IMR-90 (cell line): ENCODE results near the gene IDH3G. TPM values are rescaled to one million over a fixed set of nuclear protein-coding genes. Genes with fewer than 3 reads are reported as not detected.

Source experiments
- ATAC-seq: fragments of 200-7000 bp; cut with Tn5 transposase; 2 replicates; pipeline ENCODE4 v1.9.1; 2020; ENCODE audit warnings: low read depth, mild to moderate bottlenecking, moderate library complexity
- BruUV-seq: library from RNA; stranded (reverse); fragments of 400-500 nt; replicated peaks from 2 replicates; lab custom pipeline; 2021; lab: Mats Ljungman, UMichigan
- CTCF ChIA-PET: fragments of 300-600 bp; formaldehyde crosslinking; extraction: SDS; loops from one replicate; lab custom pipeline; 2021; ENCODE audit warnings: antibody characterized with exemption; lab: Yijun Ruan, JAX
- POLR2A ChIA-PET: fragments of 300-600 bp; sonication (Branson Sonifier 250); formaldehyde crosslinking; loops from one replicate; lab custom pipeline; 2022; ENCODE audit warnings: antibody characterized with exemption; ENCODE audit not compliant: unreplicated experiment; lab: Charles Lee
- DNase-seq: peaks from one replicate; pipeline ENCODE4 v3.0.0; 2013
- H2AFZ ChIP-seq: replicated peaks from 2 replicates; pipeline ENCODE3; 2013; ENCODE audit warnings: low read length, mild to moderate bottlenecking; ENCODE audit not compliant: poor library complexity
- H2AK5ac ChIP-seq: 2 replicates; pipeline ENCODE4 v1.6.1; 2013; ENCODE audit warnings: low read depth, low read length, inconsistent platforms
- H2AK9ac ChIP-seq: replicated peaks from 2 replicates; pipeline ENCODE3; 2013; ENCODE audit warnings: mild to moderate bottlenecking, low read depth, low read length, moderate library complexity; ENCODE audit not compliant: poor library complexity
- H2BK120ac ChIP-seq: 2 replicates; pipeline ENCODE4 v1.6.1; 2013; ENCODE audit warnings: low read depth, low read length, inconsistent platforms
- H2BK15ac ChIP-seq: 3 replicates; pipeline ENCODE4 v1.6.1; 2013; ENCODE audit warnings: low read depth, low read length, inconsistent platforms
- H2BK20ac ChIP-seq: 2 replicates; pipeline ENCODE4 v1.6.1; 2013; ENCODE audit warnings: low read depth, mild to moderate bottlenecking, inconsistent platforms, low read length, moderate library complexity
- H2BK5ac ChIP-seq: 2 replicates; pipeline ENCODE4 v1.6.1; 2013; ENCODE audit warnings: mild to moderate bottlenecking, low read depth, low read length, inconsistent platforms; ENCODE audit not compliant: poor library complexity, severe bottlenecking
- H3K14ac ChIP-seq: replicated peaks from 2 replicates; pipeline ENCODE4 v1.6.1; 2013; ENCODE audit warnings: low read depth, low read length, inconsistent platforms
- H3K18ac ChIP-seq: 2 replicates; pipeline ENCODE4 v1.6.1; 2013; ENCODE audit warnings: low read depth, low read length, control low read depth
- H3K23ac ChIP-seq: 2 replicates; pipeline ENCODE4 v1.6.1; 2013; ENCODE audit warnings: low read depth, low read length, inconsistent platforms
- H3K27ac ChIP-seq: 2 replicates; pipeline ENCODE4 v1.5.1; 2013; ENCODE audit warnings: mild to moderate bottlenecking, control low read depth, low read length; ENCODE audit not compliant: insufficient read depth
- H3K27me3 ChIP-seq: 2 replicates; pipeline ENCODE4 v1.6.1; 2013; ENCODE audit warnings: low read length; ENCODE audit not compliant: control insufficient read depth, insufficient read depth
- H3K36me3 ChIP-seq: 2 replicates; pipeline ENCODE4 v1.6.1; 2013; ENCODE audit warnings: low read length, mixed read lengths; ENCODE audit not compliant: control insufficient read depth, insufficient read depth
- H3K4ac ChIP-seq: 2 replicates; pipeline ENCODE4 v1.6.1; 2013; ENCODE audit warnings: low read depth, low read length, inconsistent platforms
- H3K4me1 ChIP-seq: 2 replicates; pipeline ENCODE4 v1.6.1; 2013; ENCODE audit warnings: low read length, mixed read lengths; ENCODE audit not compliant: control insufficient read depth, insufficient read depth
- H3K4me2 ChIP-seq: 2 replicates; pipeline ENCODE4 v1.6.1; 2013; ENCODE audit warnings: low read depth, mild to moderate bottlenecking, control low read depth, low read length, moderate library complexity
- H3K4me3 ChIP-seq: 2 replicates; pipeline ENCODE4 v1.5.1; 2013; ENCODE audit warnings: low read depth, mild to moderate bottlenecking, control low read depth, low read length, moderate library complexity; ENCODE audit not compliant: insufficient read depth
- H3K56ac ChIP-seq: 2 replicates; pipeline ENCODE4 v1.6.1; 2013; ENCODE audit warnings: low read length, inconsistent platforms; ENCODE audit not compliant: insufficient read depth; ENCODE audit errors: extremely low read depth
- H3K79me1 ChIP-seq, 2 experiments: 2 replicates each; pipeline ENCODE4 v1.6.1; 2013; ENCODE audit warnings: low read length in 2 of 2, inconsistent platforms in 1 of 2, low read depth in 1 of 2
- H3K9ac ChIP-seq: 2 replicates; pipeline ENCODE4 v1.6.1; 2013; ENCODE audit warnings: low read depth, low read length, control low read depth
- H3K9me1 ChIP-seq: 2 replicates; pipeline ENCODE4 v1.6.1; 2013; ENCODE audit warnings: low read length, inconsistent platforms; ENCODE audit not compliant: insufficient read depth
- H3K9me3 ChIP-seq: 2 replicates; pipeline ENCODE4 v1.6.1; 2013; ENCODE audit warnings: low read length; ENCODE audit not compliant: control insufficient read depth, insufficient read depth
- H4K20me1 ChIP-seq: 2 replicates; pipeline ENCODE4 v1.6.1; 2013; ENCODE audit warnings: low read length, inconsistent platforms; ENCODE audit not compliant: insufficient read depth
- H4K5ac ChIP-seq: 2 replicates; pipeline ENCODE4 v1.6.1; 2013; ENCODE audit warnings: mild to moderate bottlenecking, low read depth, low read length, control low read depth
- H4K8ac ChIP-seq, 2 experiments: 2 replicates each; pipeline ENCODE4 v1.6.1; 2013; ENCODE audit warnings: low read depth in 2 of 2, low read length in 2 of 2, control low read depth in 1 of 2, inconsistent platforms in 1 of 2
- H4K91ac ChIP-seq: 2 replicates; pipeline ENCODE4 v1.6.1; 2013; ENCODE audit warnings: low read depth, low read length, inconsistent platforms; ENCODE audit not compliant: insufficient read depth
- BHLHE40 ChIP-seq: fragments of 150-350 bp; IDR thresholded peaks from 2 replicates; pipeline ENCODE4 v1.6.1; 2016; ENCODE audit warnings: mild to moderate bottlenecking, low read depth, low read length
- CEBPB ChIP-seq: IDR thresholded peaks from 2 replicates; pipeline ENCODE4 v1.6.1; 2012; ENCODE audit warnings: low read depth, low read length, improper control_type of control experiment
- CHD1 ChIP-seq: IDR thresholded peaks from 2 replicates; pipeline ENCODE4 v1.6.1; 2012; ENCODE audit warnings: low read depth, low read length, improper control_type of control experiment
- FOS ChIP-seq: fragments of 150-350 bp; IDR thresholded peaks from 2 replicates; pipeline ENCODE4 v1.6.1; 2016; ENCODE audit warnings: low read depth, low read length
- MAFK ChIP-seq: IDR thresholded peaks from 2 replicates; pipeline ENCODE4 v1.6.1; 2012; ENCODE audit warnings: low read depth, low read length, improper control_type of control experiment
- MAZ ChIP-seq: IDR thresholded peaks from 2 replicates; pipeline ENCODE4 v1.6.1; 2012; ENCODE audit warnings: low read depth, mild to moderate bottlenecking, low read length, improper control_type of control experiment, moderate library complexity, borderline replicate concordance
- MXI1 ChIP-seq: IDR thresholded peaks from 2 replicates; pipeline ENCODE4 v1.6.1; 2012; ENCODE audit warnings: low read depth, mild to moderate bottlenecking, low read length, moderate library complexity, borderline replicate concordance
- NFE2L2 ChIP-seq: fragments of 150-350 bp; IDR thresholded peaks from 2 replicates; pipeline ENCODE4 v1.6.1; 2016; ENCODE audit warnings: low read depth, mild to moderate bottlenecking, low read length
- POLR2A ChIP-seq: IDR thresholded peaks from 2 replicates; pipeline ENCODE4 v1.6.1; 2012; ENCODE audit warnings: mild to moderate bottlenecking, low read depth, low read length
- RAD21 ChIP-seq: IDR thresholded peaks from 2 replicates; pipeline ENCODE4 v1.6.1; 2012; ENCODE audit warnings: low read length, improper control_type of control experiment
- RCOR1 ChIP-seq: IDR thresholded peaks from 2 replicates; pipeline ENCODE4 v1.6.1; 2012; ENCODE audit warnings: mild to moderate bottlenecking, low read length, improper control_type of control experiment; ENCODE audit not compliant: insufficient replicate concordance
- RFX5 ChIP-seq: IDR thresholded peaks from 2 replicates; pipeline ENCODE4 v1.8.0; 2012; ENCODE audit warnings: low read depth, mild to moderate bottlenecking, low read length, moderate library complexity
- SMC3 ChIP-seq: fragments of 150-350 bp; IDR thresholded peaks from 2 replicates; pipeline ENCODE4 v1.6.1; 2016; ENCODE audit warnings: low read depth, mild to moderate bottlenecking, antibody characterized with exemption, low read length, moderate library complexity
- WGBS, 2 experiments: methylation state at CpG; one replicate each; pipeline versions ENCODE4 v1.1.5 to v1.1.7; 2013; ENCODE audit warnings: missing lambda C conversion rate in 2 of 2; ENCODE audit not compliant: insufficient read length in 1 of 2; ENCODE audit errors: extremely low coverage in 2 of 2; 5-methylcytosine and 5-hydroxymethylcytosine counted together
- dilution Hi-C: fragments of 300-500 bp; cut with HindIII; formaldehyde crosslinking; loops from one replicate; pipeline ENCODE4 v1.14.3; 2018; ENCODE audit warnings: low sequenced_read_pairs; ENCODE audit not compliant: unreplicated experiment
- in situ Hi-C: fragments of 300-500 bp; cut with MboI; formaldehyde crosslinking; loops from 3 replicates; pipeline ENCODE4 v1.14.3; 2019; ENCODE audit warnings: low sequenced_read_pairs, inconsistent platforms, mixed read lengths
- intact Hi-C: fragments of 100-400 bp; cut with micrococcal nuclease; formaldehyde crosslinking; loops from 2 replicates; pipeline ENCODE4 v1.10.0; 2022
- polyA plus RNA-seq, 3 experiments: library from polyadenylated mRNA; depleted of rRNA; stranded (reverse); fragments of >200 nt; gene quantifications; 2 replicates each; pipeline ENCODE4 v1.2.3, GENCODE V29; 2012; ENCODE audit warnings: low replicate concordance in 1 of 3
- total RNA-seq: library from RNA; depleted of rRNA; stranded (reverse); fragments of >200 nt; gene quantifications from 2 replicates; pipeline ENCODE4 v1.2.3, GENCODE V29; 2012
- TF ChIP-seq, protein P1 (sequence below): fragments of 150-350 bp; IDR thresholded peaks from 2 replicates; pipeline ENCODE4 v1.6.1; 2017; ENCODE audit warnings: mild to moderate bottlenecking, antibody characterized with exemption, low read length, low read depth
- TF ChIP-seq, protein P2 (sequence below): fragments of 150-350 bp; IDR thresholded peaks from 2 replicates; pipeline ENCODE4 v1.6.1; 2016; ENCODE audit warnings: low read depth, mild to moderate bottlenecking, low read length, moderate library complexity, borderline replicate concordance
- TF ChIP-seq, protein P3 (sequence below): conservative IDR thresholded peaks from 2 replicates; pipeline ENCODE4 v1.5.1; 2012; ENCODE audit warnings: mild to moderate bottlenecking, low read depth, low read length, improper control_type of control experiment

IDH3G gene
- total and polyA plus RNA-seq, 2 of the 4 experiments (the other 2 are of a cell fraction): 79.4 to 85.7 TPM

DNA sequence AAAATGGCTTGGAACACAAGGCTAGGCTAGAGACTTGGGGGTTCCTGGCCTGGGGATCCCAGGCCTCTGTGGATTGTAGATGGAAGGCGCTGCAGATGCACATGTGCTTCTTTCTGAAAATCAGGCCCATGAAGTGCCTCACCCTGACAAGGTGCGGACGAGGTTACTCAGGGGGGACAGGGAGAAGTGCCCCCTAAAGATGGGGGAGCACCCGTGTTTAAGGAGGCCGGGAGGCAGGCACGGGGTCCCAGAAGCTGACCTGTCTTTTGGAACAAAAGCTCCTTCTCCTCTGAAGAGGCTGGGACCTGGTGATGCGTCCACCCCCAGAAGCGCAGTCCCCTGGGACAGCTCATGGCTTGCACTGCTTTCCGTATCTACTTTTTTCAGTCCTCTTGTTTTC lies 33.7 kb upstream of the IDH3G start:
- no TSS peak for BruUV-seq
- Histone ChIP-seq H3K4me3 (no peak overlapping the region), H2BK15ac (no peak overlapping the region), H3K4me1 (no peaks in the 10 kb centered on the region), H2BK120ac (no peak overlapping the region), H3K4me2 (no peak overlapping the region), H3K14ac (no peak overlapping the region), H3K18ac (no peak overlapping the region), H2BK20ac (no peak overlapping the region), H4K91ac (no peak overlapping the region), H2BK5ac (no peak overlapping the region), H4K5ac (no peak overlapping the region), H3K9me1 (no peaks in the 10 kb centered on the region), H4K20me1 (no peaks in the 10 kb centered on the region; the same call in 1 of the 2 replicates), H3K23ac (no peak overlapping the region), H3K9ac (no peak overlapping the region), H3K79me1 (no peaks in the 10 kb centered on the region), H3K56ac (no peak overlapping the region), H2AK9ac (no peak overlapping the region), H3K4ac (no peak overlapping the region), H3K27ac (no peak overlapping the region), H3K27me3 (peaks cover 57% of the 10 kb centered on the region), H4K8ac (no peak overlapping the region), H3K9me3 (peaks cover 13% of the 10 kb centered on the region; the same call in 1 of the 2 replicates), H2AK5ac (no peak overlapping the region), H2AFZ (no peak overlapping the region), H3K36me3 (no peaks in the 10 kb centered on the region)
- intact Hi-C loops: loop anchor here (2.0 kb wide), 1 partner anchor 73 kb away; no protein-coding TSS in a partner anchor
- CTCF ChIA-PET: no interaction called here
- WGBS, 2 experiments: 73% methylated on average over 5 of the region's 9 CpGs; no CpG with 5 or more reads in 1 of the 2 experiments
- dilution Hi-C loops: no loop called here
- ATAC-seq (no peak), DNase-seq (no peak)
- in situ Hi-C loops: no loop called here
- TF ChIP-seq FOS (no peak), MXI1 (no peak), RAD21 (no peak), RFX5 (no peak), CHD1 (no peak), NFE2L2 (no peak), CEBPB (no peak), MAFK (no peak), SMC3 (no peak), POLR2A (no peak), RCOR1 (no peak), MAZ (no peak), BHLHE40 (no peak)
- TF ChIP-seq, protein P1, sequence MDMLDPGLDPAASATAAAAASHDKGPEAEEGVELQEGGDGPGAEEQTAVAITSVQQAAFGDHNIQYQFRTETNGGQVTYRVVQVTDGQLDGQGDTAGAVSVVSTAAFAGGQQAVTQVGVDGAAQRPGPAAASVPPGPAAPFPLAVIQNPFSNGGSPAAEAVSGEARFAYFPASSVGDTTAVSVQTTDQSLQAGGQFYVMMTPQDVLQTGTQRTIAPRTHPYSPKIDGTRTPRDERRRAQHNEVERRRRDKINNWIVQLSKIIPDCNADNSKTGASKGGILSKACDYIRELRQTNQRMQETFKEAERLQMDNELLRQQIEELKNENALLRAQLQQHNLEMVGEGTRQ: no peak
- TF ChIP-seq, protein P2, sequence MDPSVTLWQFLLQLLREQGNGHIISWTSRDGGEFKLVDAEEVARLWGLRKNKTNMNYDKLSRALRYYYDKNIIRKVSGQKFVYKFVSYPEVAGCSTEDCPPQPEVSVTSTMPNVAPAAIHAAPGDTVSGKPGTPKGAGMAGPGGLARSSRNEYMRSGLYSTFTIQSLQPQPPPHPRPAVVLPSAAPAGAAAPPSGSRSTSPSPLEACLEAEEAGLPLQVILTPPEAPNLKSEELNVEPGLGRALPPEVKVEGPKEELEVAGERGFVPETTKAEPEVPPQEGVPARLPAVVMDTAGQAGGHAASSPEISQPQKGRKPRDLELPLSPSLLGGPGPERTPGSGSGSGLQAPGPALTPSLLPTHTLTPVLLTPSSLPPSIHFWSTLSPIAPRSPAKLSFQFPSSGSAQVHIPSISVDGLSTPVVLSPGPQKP: no peak
- TF ChIP-seq, protein P3, sequence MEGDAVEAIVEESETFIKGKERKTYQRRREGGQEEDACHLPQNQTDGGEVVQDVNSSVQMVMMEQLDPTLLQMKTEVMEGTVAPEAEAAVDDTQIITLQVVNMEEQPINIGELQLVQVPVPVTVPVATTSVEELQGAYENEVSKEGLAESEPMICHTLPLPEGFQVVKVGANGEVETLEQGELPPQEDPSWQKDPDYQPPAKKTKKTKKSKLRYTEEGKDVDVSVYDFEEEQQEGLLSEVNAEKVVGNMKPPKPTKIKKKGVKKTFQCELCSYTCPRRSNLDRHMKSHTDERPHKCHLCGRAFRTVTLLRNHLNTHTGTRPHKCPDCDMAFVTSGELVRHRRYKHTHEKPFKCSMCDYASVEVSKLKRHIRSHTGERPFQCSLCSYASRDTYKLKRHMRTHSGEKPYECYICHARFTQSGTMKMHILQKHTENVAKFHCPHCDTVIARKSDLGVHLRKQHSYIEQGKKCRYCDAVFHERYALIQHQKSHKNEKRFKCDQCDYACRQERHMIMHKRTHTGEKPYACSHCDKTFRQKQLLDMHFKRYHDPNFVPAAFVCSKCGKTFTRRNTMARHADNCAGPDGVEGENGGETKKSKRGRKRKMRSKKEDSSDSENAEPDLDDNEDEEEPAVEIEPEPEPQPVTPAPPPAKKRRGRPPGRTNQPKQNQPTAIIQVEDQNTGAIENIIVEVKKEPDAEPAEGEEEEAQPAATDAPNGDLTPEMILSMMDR: no peak
- POLR2A ChIA-PET: no interaction called here
